B cell (primary cell): Measurements from ENCODE around the gene C1orf56. TPM values are rescaled to one million over a fixed set of nuclear protein-coding genes. Genes with fewer than 3 reads are reported as not detected.

ENCODE experiments used
- ATAC-seq: fragments of 200-7000 bp; cut with Tn5 transposase; one replicate; pipeline ENCODE4 v1.10.0; 2021; ENCODE audit warnings: low read depth, mild to moderate bottlenecking, moderate number of reproducible peaks, moderate library complexity
- CTCF ChIA-PET: fragments of 350-600 bp; sonication (Branson Sonifier 250); formaldehyde crosslinking; loops from one replicate; lab custom pipeline; 2021; ENCODE audit warnings: antibody characterized with exemption, inconsistent platforms; lab: Charles Lee
- POLR2A ChIA-PET: fragments of 350-600 bp; sonication (Branson Sonifier 250); formaldehyde crosslinking; loops from one replicate; lab custom pipeline; 2021; ENCODE audit warnings: antibody characterized with exemption; lab: Charles Lee
- DNase-seq: peaks from one replicate; pipeline ENCODE4 v3.0.0; 2013
- H2AFZ ChIP-seq: 2 replicates; pipeline ENCODE4 v1.6.1; 2012; ENCODE audit warnings: mild to moderate bottlenecking, low read depth, low read length; ENCODE audit not compliant: insufficient read depth, poor library complexity, severe bottlenecking
- H3K27ac ChIP-seq, 2 donors: 1 replicate in 1 of 2; 2 replicates in 1 of 2; pipeline ENCODE4 v1.5.1; 2012 to 2013; ENCODE audit warnings: low read length in 2 of 2, mild to moderate bottlenecking in 2 of 2, moderate library complexity in 1 of 2
- H3K27me3 ChIP-seq, 4 experiments: fragments of 200-600 bp in 1 of 4; sonication (generic) in 1 of 4; replicated peaks in 1 of 4; 1 replicate in 2 of 4; 2 replicates in 2 of 4; pipeline versions ENCODE4 v1.6.1 to v1.7.0; 2013 to 2016; ENCODE audit warnings: low read length in 3 of 4, mild to moderate bottlenecking in 2 of 4, mixed read lengths in 1 of 4, moderate library complexity in 1 of 4; ENCODE audit not compliant: insufficient read depth in 4 of 4, control insufficient read depth in 3 of 4; ENCODE audit errors: control extremely low read depth in 1 of 4
- H3K36me3 ChIP-seq, 2 experiments: replicated peaks in 1 of 2; 1 replicate in 1 of 2; 2 replicates in 1 of 2; pipeline versions ENCODE4 v1.6.1 to v1.7.1; 2013; ENCODE audit warnings: low read length in 1 of 2; ENCODE audit not compliant: insufficient read depth in 2 of 2, control insufficient read depth in 1 of 2; ENCODE audit errors: control extremely low read depth in 1 of 2, extremely low read depth in 1 of 2
- H3K4me1 ChIP-seq, 2 donors: fragments of 200-600 bp in 1 of 2; sonication (generic) in 1 of 2; 1 replicate in 1 of 2; 2 replicates in 1 of 2; pipeline versions ENCODE4 v1.5.1 to v1.6.1; 2013 to 2017; ENCODE audit warnings: low read length in 2 of 2; ENCODE audit not compliant: control insufficient read depth in 2 of 2, insufficient read depth in 2 of 2
- H3K4me2 ChIP-seq: replicated peaks from 2 replicates; pipeline ENCODE3; 2012; ENCODE audit warnings: mild to moderate bottlenecking, low read depth, low read length; ENCODE audit not compliant: poor library complexity, severe bottlenecking
- H3K4me3 ChIP-seq, 5 experiments: fragments of 200-600 bp in 1 of 5; sonication (generic) in 1 of 5; 1 replicate in 3 of 5; 2 replicates in 2 of 5; pipeline versions ENCODE4 v1.5.1 to v1.7.0; 2011 to 2016; ENCODE audit warnings: low read length in 4 of 5, mild to moderate bottlenecking in 4 of 5, low read depth in 2 of 5, control low read depth in 1 of 5, moderate library complexity in 1 of 5; ENCODE audit not compliant: insufficient read depth in 1 of 5; ENCODE audit errors: control extremely low read depth in 1 of 5, extremely low read depth in 1 of 5
- H3K79me2 ChIP-seq: fragments of 200-600 bp; sonication (generic); one replicate; pipeline ENCODE4 v1.6.0; 2016; ENCODE audit warnings: low read length; ENCODE audit not compliant: control insufficient read depth, insufficient read depth
- H3K9ac ChIP-seq: fragments of 200-600 bp; sonication (generic); 2 replicates; pipeline ENCODE4 v1.6.1; 2017; ENCODE audit warnings: mild to moderate bottlenecking, low read length, moderate library complexity
- H3K9me3 ChIP-seq, 3 donors: one replicate each; pipeline versions ENCODE4 v1.6.1 to v1.7.1; 2013; ENCODE audit warnings: low read length in 2 of 3; ENCODE audit not compliant: control insufficient read depth in 2 of 3, insufficient read depth in 1 of 3; ENCODE audit errors: control extremely low read depth in 1 of 3
- H4K20me1 ChIP-seq: 2 replicates; pipeline ENCODE4 v1.6.0; 2012; ENCODE audit warnings: mild to moderate bottlenecking, low read length; ENCODE audit not compliant: insufficient read depth, control insufficient read depth, poor library complexity, severe bottlenecking
- H3K27ac Mint-ChIP-seq: one replicate; pipeline ENCODE4 v1.8.0; 2021; ENCODE audit warnings: mixed read lengths
- H3K27me3 Mint-ChIP-seq: one replicate; pipeline ENCODE4 v1.8.0; 2021; ENCODE audit warnings: mixed read lengths
- H3K4me1 Mint-ChIP-seq: one replicate; pipeline ENCODE4 v1.8.0; 2021; ENCODE audit warnings: mixed read lengths
- H3K4me3 Mint-ChIP-seq: one replicate; pipeline ENCODE4 v1.8.0; 2021; ENCODE audit warnings: mixed read lengths
- H3K9me3 Mint-ChIP-seq: one replicate; pipeline ENCODE4 v1.8.0; 2022; ENCODE audit warnings: mixed read lengths; ENCODE audit not compliant: insufficient read depth
- EZH2 ChIP-seq: IDR thresholded peaks from 2 replicates; pipeline ENCODE4 v1.6.1; 2012; ENCODE audit warnings: borderline replicate concordance, low read depth, mild to moderate bottlenecking, moderate library complexity, low read length; ENCODE audit not compliant: insufficient read depth, poor library complexity, severe bottlenecking
- WGBS: methylation state at CpG from one replicate; pipeline ENCODE4 v1.1.5; 2013; ENCODE audit warnings: missing lambda C conversion rate; ENCODE audit not compliant: insufficient coverage; 5-methylcytosine and 5-hydroxymethylcytosine counted together
- intact Hi-C: fragments of 100-400 bp; cut with micrococcal nuclease; formaldehyde crosslinking; loops from one replicate; pipeline ENCODE4 v1.10.0; 2022
- polyA plus RNA-seq: library from polyadenylated mRNA; depleted of rRNA; stranded (reverse); fragments of >200 nt; gene quantifications from 2 replicates; pipeline ENCODE4 v1.2.3, GENCODE V29; 2012
- total RNA-seq, 2 donors: library from RNA; stranded (reverse); fragments of 120-200 nt in 1 of 2; gene quantifications; 1 replicate in 1 of 2; 2 replicates in 1 of 2; pipeline versions ENCODE4 v1.2.3 to v1.2.4, GENCODE V29; 2013 to 2022
- TF ChIP-seq, protein P1 (sequence below): fragments of 200-600 bp; IDR thresholded peaks from one replicate; pipeline ENCODE4 v1.8.0; 2022; ENCODE audit warnings: antibody characterized with exemption, mild to moderate bottlenecking

Gene C1orf56
- total and polyA plus RNA-seq, 2 donors (not counting 1 experiment from before 2014, with no cell fraction given), result 2.4 to 4.5 TPM

DNA sequence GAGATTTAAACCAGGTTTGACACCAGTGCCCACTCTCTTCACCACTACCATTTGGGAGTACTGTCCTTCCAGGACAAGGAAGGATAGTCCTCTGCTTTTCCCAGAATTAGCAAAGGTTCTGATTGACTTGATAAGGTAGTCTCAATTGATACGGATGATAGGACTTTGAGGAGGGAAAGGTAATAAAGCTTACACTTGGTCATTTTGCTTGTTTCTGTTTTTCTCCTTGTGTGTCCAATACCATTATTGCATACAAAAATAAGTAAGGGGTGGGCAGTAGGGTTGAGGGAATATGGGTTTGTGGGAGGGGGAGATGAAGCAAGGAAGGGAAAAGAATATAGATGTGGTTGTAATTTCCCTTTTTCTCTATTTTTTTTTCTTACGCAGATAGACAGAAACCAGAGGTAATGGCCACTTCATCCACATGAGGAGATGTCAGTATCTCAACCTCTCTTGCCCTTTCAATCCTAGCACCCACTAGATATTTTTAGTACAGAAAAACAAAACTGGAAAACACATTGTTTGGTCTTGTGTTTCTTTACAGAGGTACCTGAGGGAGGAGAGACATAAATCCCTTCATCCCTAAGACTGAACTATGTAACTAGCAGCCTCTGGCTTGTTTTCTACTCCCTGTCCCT is 2.6 kb downstream of the C1orf56 start:
- peaks cover 49% of the 10 kb centered on the region for H3K4me1 Mint-ChIP-seq
- TF ChIP-seq EZH2, result no peak
- TF ChIP-seq, protein P1, sequence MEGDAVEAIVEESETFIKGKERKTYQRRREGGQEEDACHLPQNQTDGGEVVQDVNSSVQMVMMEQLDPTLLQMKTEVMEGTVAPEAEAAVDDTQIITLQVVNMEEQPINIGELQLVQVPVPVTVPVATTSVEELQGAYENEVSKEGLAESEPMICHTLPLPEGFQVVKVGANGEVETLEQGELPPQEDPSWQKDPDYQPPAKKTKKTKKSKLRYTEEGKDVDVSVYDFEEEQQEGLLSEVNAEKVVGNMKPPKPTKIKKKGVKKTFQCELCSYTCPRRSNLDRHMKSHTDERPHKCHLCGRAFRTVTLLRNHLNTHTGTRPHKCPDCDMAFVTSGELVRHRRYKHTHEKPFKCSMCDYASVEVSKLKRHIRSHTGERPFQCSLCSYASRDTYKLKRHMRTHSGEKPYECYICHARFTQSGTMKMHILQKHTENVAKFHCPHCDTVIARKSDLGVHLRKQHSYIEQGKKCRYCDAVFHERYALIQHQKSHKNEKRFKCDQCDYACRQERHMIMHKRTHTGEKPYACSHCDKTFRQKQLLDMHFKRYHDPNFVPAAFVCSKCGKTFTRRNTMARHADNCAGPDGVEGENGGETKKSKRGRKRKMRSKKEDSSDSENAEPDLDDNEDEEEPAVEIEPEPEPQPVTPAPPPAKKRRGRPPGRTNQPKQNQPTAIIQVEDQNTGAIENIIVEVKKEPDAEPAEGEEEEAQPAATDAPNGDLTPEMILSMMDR, result no peak
- Histone ChIP-seq H4K20me1 (peaks cover 6% of the 10 kb centered on the region), H2AFZ (no peak overlapping the region), H3K9me3 (no peaks in the 10 kb centered on the region), H3K4me2 (no peak overlapping the region), H3K4me3 (no peak overlapping the region), H3K27me3 (no peaks in the 10 kb centered on the region), H3K9ac (no peak overlapping the region), H3K79me2 (peaks cover 19% of the 10 kb centered on the region), H3K27ac (peak overlapping the region in 1 of 2 donors; percentile 53), H3K4me1 (peaks cover 30 to 43% of the 10 kb centered on the region in 2 donors), H3K36me3 (peaks cover 0 to 47% of the 10 kb centered on the region in 2 experiments)
- DNase-seq (no peak), ATAC-seq (no peak)
- CTCF ChIA-PET, result interaction anchor here (3.0 to 5.7 kb wide), 3 partner anchors 9 to 26 kb away, joined by 15 to 63 read pairs (median 18); partner anchors contain the start of genes CDC42SE1, GABPB2 and MLLT11
- peak overlapping the region; percentile 84 for H3K27ac Mint-ChIP-seq
- no CpG with 5 or more reads among the region's 2 CpGs for WGBS
- H3K9me3 Mint-ChIP-seq, result no peaks in the 10 kb centered on the region
- no peaks in the 10 kb centered on the region for H3K27me3 Mint-ChIP-seq
- POLR2A ChIA-PET, result interaction anchor here (1.2 to 3.9 kb wide), 2 partner anchors 8 to 10 kb away, joined by 5 to 29 read pairs; partner anchors contain the start of genes CDC42SE1 and MLLT11
- intact Hi-C loops, result no loop called here
- peak overlapping the region; percentile 29 for H3K4me3 Mint-ChIP-seq
